Fibroblast of lung (primary cell): Measurements from ENCODE around the gene EFNA2. TPM values are rescaled to one million over a fixed set of nuclear protein-coding genes. Genes with fewer than 3 reads are reported as not detected.
A peak's percentile ranks its signal among the peaks of the same experiment; 100 is the strongest.

Experiments used
- DNase-seq, 2 donors: peaks; one replicate each; pipeline versions ENCODE4 v3.0.0 to v3.0.0-alpha.2; 2010; ENCODE audit warnings: low read depth in 2 of 2
- H2AFZ ChIP-seq: 2 replicates; pipeline ENCODE4 v1.5.1; 2012; ENCODE audit warnings: low read length, control low read depth, inconsistent platforms
- H3K27ac ChIP-seq: 2 replicates; pipeline ENCODE4 v1.5.1; 2011; ENCODE audit warnings: low read length, control low read depth; ENCODE audit not compliant: insufficient read depth
- H3K27me3 ChIP-seq: 2 replicates; pipeline ENCODE4 v1.5.1; 2011; ENCODE audit warnings: mild to moderate bottlenecking, low read length; ENCODE audit not compliant: control insufficient read depth, insufficient read depth
- H3K36me3 ChIP-seq: 2 replicates; pipeline ENCODE4 v1.5.1; 2011; ENCODE audit warnings: low read length; ENCODE audit not compliant: control insufficient read depth, insufficient read depth
- H3K4me1 ChIP-seq: 2 replicates; pipeline ENCODE4 v1.5.1; 2011; ENCODE audit warnings: low read length; ENCODE audit not compliant: control insufficient read depth, insufficient read depth; ENCODE audit errors: extremely low read depth
- H3K4me2 ChIP-seq: 2 replicates; pipeline ENCODE4 v1.5.1; 2011; ENCODE audit warnings: low read length, control low read depth; ENCODE audit not compliant: insufficient read depth; ENCODE audit errors: extremely low read depth
- H3K4me3 ChIP-seq, 4 experiments: fragments of 200-600 bp in 1 of 4; sonication (generic) in 1 of 4; replicated peaks in 1 of 4; 2 replicates each; pipeline ENCODE4 v1.5.1; 2011 to 2016; ENCODE audit warnings: low read length in 4 of 4, low read depth in 3 of 4, mild to moderate bottlenecking in 3 of 4, control low read depth in 2 of 4, inconsistent platforms in 1 of 4, mixed read lengths in 1 of 4; ENCODE audit not compliant: insufficient read depth in 1 of 4; ENCODE audit errors: control extremely low read depth in 1 of 4
- H3K79me2 ChIP-seq: 2 replicates; pipeline ENCODE4 v1.5.1; 2012; ENCODE audit warnings: mild to moderate bottlenecking, low read length, inconsistent platforms; ENCODE audit not compliant: control insufficient read depth, insufficient read depth
- H3K9ac ChIP-seq: 2 replicates; pipeline ENCODE4 v1.5.1; 2011; ENCODE audit warnings: mild to moderate bottlenecking, low read length, control low read depth; ENCODE audit not compliant: insufficient read depth
- H3K9me3 ChIP-seq: 2 replicates; pipeline ENCODE4 v1.5.1; 2012; ENCODE audit warnings: low read depth, low read length; ENCODE audit not compliant: control insufficient read depth, insufficient read depth
- H4K20me1 ChIP-seq: 2 replicates; pipeline ENCODE4 v1.5.1; 2011; ENCODE audit warnings: low read length; ENCODE audit not compliant: control insufficient read depth, insufficient read depth; ENCODE audit errors: extremely low read depth
- CTCF ChIP-seq, 2 donors: IDR thresholded peaks in 1 of 2; conservative IDR thresholded peaks in 1 of 2; 1 replicate in 1 of 2; 2 replicates in 1 of 2; pipeline ENCODE4 v1.5.1; 2011 to 2012; ENCODE audit warnings: low read length in 2 of 2, control low read depth in 1 of 2, inconsistent platforms in 1 of 2, low read depth in 1 of 2, mild to moderate bottlenecking in 1 of 2
- EZH2 ChIP-seq: IDR thresholded peaks from 2 replicates; pipeline ENCODE4 v1.5.1; 2012; ENCODE audit warnings: low read length, control low read depth, mild to moderate bottlenecking; ENCODE audit errors: missing control alignments
- polyA plus RNA-seq, 2 donors: library from polyadenylated mRNA; depleted of rRNA in 1 of 2; stranded (reverse) in 1 of 2; unstranded in 1 of 2; fragments of >200 nt; gene quantifications; 2 replicates each; pipeline ENCODE4 v1.2.1, GENCODE V29; 2011 to 2012; ENCODE audit warnings: missing spikeins in 1 of 2
- total RNA-seq: library from RNA; depleted of rRNA; stranded (reverse); fragments of >200 nt; gene quantifications from 2 replicates; pipeline ENCODE4 v1.2.1, GENCODE V29; 2014

EFNA2 gene
- total and polyA plus RNA-seq, 2 donors (not counting 1 experiment from before 2014, with no cell fraction given), result 0.17 TPM; not detected in 1

DNA sequence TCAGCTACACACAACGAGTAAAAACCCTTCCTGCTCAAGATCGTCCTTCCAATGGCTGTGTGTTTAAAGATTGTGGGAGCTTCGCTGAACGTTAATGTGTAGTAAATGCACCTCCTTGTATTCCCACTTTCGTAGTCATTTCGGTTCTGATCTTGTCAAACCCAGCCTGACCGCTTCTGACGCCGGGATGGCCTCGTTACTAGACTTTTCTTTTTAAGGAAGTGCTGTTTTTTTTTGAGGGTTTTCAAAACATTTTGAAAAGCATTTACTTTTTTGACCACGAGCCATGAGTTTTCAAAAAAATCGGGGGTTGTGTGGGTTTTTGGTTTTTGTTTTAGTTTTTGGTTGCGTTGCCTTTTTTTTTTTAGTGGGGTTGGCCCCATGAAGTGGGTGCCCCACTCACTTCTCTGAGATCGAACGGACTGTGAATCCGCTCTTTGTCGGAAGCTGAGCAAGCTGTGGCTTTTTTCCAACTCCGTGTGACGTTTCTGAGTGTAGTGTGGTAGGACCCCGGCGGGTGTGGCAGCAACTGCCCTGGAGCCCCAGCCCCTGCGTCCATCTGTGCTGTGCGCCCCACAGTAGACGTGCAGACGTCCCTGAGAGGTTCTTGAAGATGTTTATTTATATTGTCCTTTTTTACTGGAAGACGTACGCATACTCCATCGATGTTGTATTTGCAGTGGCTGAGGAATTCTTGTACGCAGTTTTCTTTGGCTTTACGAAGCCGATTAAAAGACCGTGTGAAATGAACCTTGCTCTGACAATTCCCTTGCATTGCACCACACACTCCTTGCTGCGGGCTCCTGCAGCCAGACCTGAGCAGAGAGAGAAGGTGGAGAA lies 13.0 kb upstream of the EFNA2 start:
- no peaks in the 10 kb centered on the region for H3K27me3 ChIP-seq
- peak overlapping the region; percentile 70 for H3K4me2 ChIP-seq
- no peak overlapping the region for H2AFZ ChIP-seq
- peaks cover 60% of the 10 kb centered on the region for H3K79me2 ChIP-seq
- TF ChIP-seq CTCF (conservative IDR thresholded peaks at IDR 0.05 in 1 of 2, IDR thresholded peaks at IDR 0.05 in 1 of 2; ENCODE audit: low read depth in 1 of 2, low read length in 2 of 2), result no peak
- TF ChIP-seq EZH2, result no peak
- H3K27ac ChIP-seq, result peak overlapping the region; percentile 34
- H3K36me3 ChIP-seq, result peaks cover 40% of the 10 kb centered on the region
- H3K4me3 ChIP-seq, result peak overlapping the region in 1 of 4 experiments; percentile 69
- peaks cover 41% of the 10 kb centered on the region for H3K4me1 ChIP-seq
- no peak for DNase-seq
- H3K9ac ChIP-seq, result no peak overlapping the region
- H3K9me3 ChIP-seq, result no peaks in the 10 kb centered on the region
- H4K20me1 ChIP-seq, result no peaks in the 10 kb centered on the region

DNA sequence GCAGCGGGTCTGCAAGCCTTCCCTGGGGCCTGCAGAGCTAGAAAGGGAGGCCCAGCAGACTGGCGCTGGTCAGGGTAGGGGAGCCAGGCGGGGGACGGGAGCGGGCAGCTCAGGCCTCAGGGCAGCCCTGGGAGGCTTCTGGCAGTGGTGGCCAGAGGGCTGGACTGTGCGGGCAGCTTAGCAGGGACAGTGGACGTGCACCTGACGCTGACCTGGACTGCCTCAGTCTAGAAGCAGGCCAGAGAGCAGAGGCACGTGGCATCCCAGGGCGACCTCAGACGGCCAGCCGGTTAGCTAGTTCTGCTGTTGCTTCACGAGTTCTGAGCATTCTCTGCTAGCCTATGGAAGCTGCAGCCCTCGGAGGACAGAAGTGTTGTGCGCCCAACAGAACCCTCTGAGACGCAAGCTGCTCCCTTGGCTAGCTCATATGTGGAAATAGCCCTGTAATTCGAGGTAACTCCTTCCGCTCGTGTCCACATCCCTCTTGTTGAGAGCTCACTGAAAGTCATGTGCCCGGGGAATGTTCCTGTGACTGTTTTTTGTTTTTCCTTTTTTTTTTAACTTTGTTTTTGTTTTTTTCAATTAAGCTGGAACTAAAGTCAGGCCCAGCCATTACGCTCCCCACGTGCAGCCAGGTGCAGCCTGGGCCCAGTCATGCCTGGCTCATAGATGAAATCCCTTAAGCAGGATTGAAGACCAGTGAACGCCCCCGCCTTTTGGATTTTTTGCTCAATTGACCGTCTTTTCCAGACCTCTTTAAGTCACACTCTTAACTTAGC lies 12.2 kb upstream of the EFNA2 start:
- Histone ChIP-seq H4K20me1 (no peaks in the 10 kb centered on the region), H3K9me3 (no peaks in the 10 kb centered on the region), H3K27me3 (no peaks in the 10 kb centered on the region), H3K27ac (peak overlapping the region; percentile 22), H3K9ac (peak overlapping the region; percentile 21), H3K79me2 (peaks cover 58% of the 10 kb centered on the region), H2AFZ (no peak overlapping the region), H3K4me3 (peak overlapping the region in 1 of 4 experiments; percentile 7), H3K4me1 (peaks cover 37% of the 10 kb centered on the region), H3K36me3 (peaks cover 40% of the 10 kb centered on the region), H3K4me2 (no peak overlapping the region)
- DNase-seq, result no peak
- no peak for TF ChIP-seq EZH2
- TF ChIP-seq CTCF (conservative IDR thresholded peaks at IDR 0.05 in 1 of 2, IDR thresholded peaks at IDR 0.05 in 1 of 2; ENCODE audit: low read depth in 1 of 2, low read length in 2 of 2), result no peak
